Measurements from ENCODE around the gene MBD4.
A peak's percentile ranks its signal among the peaks of the same experiment; 100 is the strongest.
"Not testable (repeated sequence)": the region's sequence is repeated elsewhere in the genome, so short reads cannot be mapped to it uniquely, and the experiment has no call there.

Gene MBD4

DNA sequence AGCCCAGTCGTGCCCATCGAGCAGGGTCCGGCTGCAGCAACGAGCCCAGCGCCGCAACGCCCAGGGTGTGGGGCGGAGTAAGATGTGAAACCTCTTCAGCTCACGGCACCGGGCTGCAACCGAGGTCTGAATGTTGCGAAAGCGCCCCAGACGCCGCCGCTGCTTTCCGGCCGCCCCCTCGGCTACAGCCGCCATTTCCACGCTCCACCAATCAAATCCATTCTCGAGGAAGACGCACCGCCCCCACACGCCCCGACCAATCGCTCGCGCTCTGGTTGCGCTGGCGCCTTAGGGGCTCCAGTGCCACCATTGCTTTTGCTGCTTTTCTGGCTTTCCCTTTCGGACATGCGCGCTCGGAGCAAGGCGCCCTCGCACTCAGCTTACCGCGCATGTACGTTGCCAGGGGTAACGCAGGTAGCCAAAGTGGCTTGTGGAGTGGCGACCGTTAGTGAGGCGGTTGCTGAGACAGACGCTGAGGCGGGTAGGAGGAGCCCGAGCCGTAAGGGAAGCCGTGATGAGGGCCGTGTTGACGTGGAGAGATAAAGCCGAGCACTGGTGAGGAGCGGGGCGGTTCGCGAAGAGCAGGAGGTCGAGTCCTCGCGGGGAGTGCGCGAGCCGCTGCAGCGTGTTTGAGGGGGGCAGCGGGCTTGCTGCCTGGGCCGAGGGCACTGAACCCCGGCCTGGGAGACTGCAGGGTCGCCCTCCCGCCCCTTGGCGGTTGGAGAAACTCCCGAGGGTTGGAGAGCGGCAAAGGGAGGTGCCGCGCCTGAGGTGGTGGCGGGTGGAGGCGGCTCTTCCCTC is at the start of gene MBD4, which contains the start of gene IFT122:
Gene MBD4 (minus strand): TSS at position 132 of the 801 bp plus-strand sequence. CDS start 115 bp downstream, at position 17.
Gene IFT122 (plus strand): TSS at position 408 of the 801 bp plus-strand sequence. CDS start 107 bp downstream, at position 515.
- Mint-ChIP-seq H3K9me3 (no peaks in the 10 kb centered on the region), H3K27ac (peak within 1 kb of the TSS; percentile 98), H3K27me3 (ENCODE audit: low read depth) (no peaks in the 10 kb centered on the region), H3K4me3 (peak within 1 kb of the TSS; percentile 95), H3K36me3 (ENCODE audit: low read depth) (peaks cover 35% of the 10 kb centered on the region), H3K4me1 (ENCODE audit: low read depth) (peaks cover 60% of the 10 kb centered on the region)

GRCh38 chr3:129489258-129489657 is 49.5 kb upstream of the MBD4 start:
- not testable (repeated sequence) for H3K36me3 Mint-ChIP-seq (ENCODE audit: low read depth); H3K9me3 Mint-ChIP-seq; H3K27ac Mint-ChIP-seq; H3K4me3 Mint-ChIP-seq; H3K4me1 Mint-ChIP-seq (ENCODE audit: low read depth); H3K27me3 Mint-ChIP-seq (ENCODE audit: low read depth)

- H3K36me3 Mint-ChIP-seq (ENCODE audit: low read depth); H3K27ac Mint-ChIP-seq; H3K4me3 Mint-ChIP-seq; H3K4me1 Mint-ChIP-seq (ENCODE audit: low read depth); H3K27me3 Mint-ChIP-seq (ENCODE audit: low read depth); H3K9me3 Mint-ChIP-seq: not testable (repeated sequence)
Observed at GRCh38 chr3:129487868-129488335, 48.2 kb upstream of the MBD4 start.

DNA sequence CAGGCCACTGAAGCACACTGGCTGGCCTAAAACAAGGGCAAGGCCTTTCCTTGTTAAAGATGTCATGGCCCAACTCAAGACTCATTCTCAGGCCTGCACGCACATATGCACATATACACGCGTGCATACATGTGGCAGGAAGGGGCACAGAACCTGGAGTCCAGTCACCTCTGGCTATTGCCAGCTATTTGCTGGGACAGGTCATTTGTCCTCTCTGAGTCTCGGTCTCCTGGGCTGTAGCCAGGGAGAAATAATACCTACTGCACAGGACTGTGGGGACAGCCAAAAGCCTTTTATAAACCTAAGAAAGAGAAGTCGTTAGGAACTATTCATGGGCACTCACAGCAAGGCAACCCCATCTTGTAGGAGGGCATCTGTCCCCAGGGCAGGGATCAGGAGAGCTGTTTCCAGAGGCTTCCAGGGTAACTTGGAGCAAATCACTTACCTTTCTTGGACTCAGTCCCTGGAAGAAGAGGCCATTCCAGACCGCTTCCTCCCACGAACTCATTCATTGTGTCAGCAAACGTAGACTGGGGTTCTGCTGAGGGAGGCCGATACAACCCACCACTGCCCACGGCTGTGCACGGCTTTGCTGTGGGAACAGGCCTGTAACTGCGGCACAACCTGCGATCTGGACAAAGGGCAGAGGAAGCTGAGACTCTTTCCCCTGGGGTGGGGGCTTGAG is 47.6 kb upstream of the MBD4 start:
- H3K27ac Mint-ChIP-seq: no peak overlapping the region
- H3K9me3 Mint-ChIP-seq: no peaks in the 10 kb centered on the region
- H3K27me3 Mint-ChIP-seq (ENCODE audit: low read depth): no peaks in the 10 kb centered on the region
- H3K4me1 Mint-ChIP-seq (ENCODE audit: low read depth): peaks cover under 1% of the 10 kb centered on the region
- H3K4me3 Mint-ChIP-seq: no peak overlapping the region
- no peaks in the 10 kb centered on the region for H3K36me3 Mint-ChIP-seq (ENCODE audit: low read depth)

- Mint-ChIP-seq H3K36me3 (ENCODE audit: low read depth) (peaks cover 5% of the 10 kb centered on the region), H3K27ac (no peak overlapping the region), H3K9me3 (no peaks in the 10 kb centered on the region), H3K4me1 (ENCODE audit: low read depth) (peaks cover 6% of the 10 kb centered on the region), H3K27me3 (ENCODE audit: low read depth) (no peaks in the 10 kb centered on the region), H3K4me3 (no peak overlapping the region)
Observed at GRCh38 chr3:129486664-129487035, 46.9 kb upstream of the MBD4 start.

- Mint-ChIP-seq H3K4me3 (no peak overlapping the region), H3K27ac (no peak overlapping the region), H3K27me3 (ENCODE audit: low read depth) (no peaks in the 10 kb centered on the region), H3K36me3 (ENCODE audit: low read depth) (peaks cover 5% of the 10 kb centered on the region), H3K9me3 (no peaks in the 10 kb centered on the region), H3K4me1 (ENCODE audit: low read depth) (peaks cover 6% of the 10 kb centered on the region)
Observed at GRCh38 chr3:129485721-129486663, 46.2 kb upstream of the MBD4 start.

DNA sequence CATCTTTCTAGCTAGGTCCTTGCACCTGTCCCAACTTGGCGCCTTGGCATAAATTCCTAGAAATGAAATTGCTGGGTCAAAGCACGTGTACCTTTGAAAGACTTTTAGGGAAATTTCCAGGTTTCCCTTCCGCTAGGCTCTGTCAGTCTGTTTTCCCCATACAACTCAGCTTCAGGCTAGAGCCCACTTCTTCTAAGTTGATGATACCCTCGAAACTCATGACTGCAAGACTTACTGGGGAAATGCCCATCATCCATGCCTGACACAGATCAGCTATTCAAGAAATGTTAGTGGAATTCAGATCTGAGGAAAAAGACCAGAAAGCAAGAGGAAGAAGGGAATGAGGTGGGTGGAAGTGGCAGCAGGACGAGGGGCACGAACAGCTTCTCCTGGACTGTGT is 45.4 kb upstream of the MBD4 start:
- H3K4me3 Mint-ChIP-seq; H3K36me3 Mint-ChIP-seq (ENCODE audit: low read depth); H3K9me3 Mint-ChIP-seq; H3K27ac Mint-ChIP-seq; H3K4me1 Mint-ChIP-seq (ENCODE audit: low read depth); H3K27me3 Mint-ChIP-seq (ENCODE audit: low read depth): not testable (repeated sequence)

GRCh38 chr3:129483870-129484269 is 44.1 kb upstream of the MBD4 start:
- Mint-ChIP-seq H3K36me3 (ENCODE audit: low read depth) (peaks cover 10% of the 10 kb centered on the region), H3K4me3 (no peak overlapping the region), H3K4me1 (ENCODE audit: low read depth) (peaks cover 6% of the 10 kb centered on the region), H3K27ac (no peak overlapping the region), H3K9me3 (no peaks in the 10 kb centered on the region), H3K27me3 (ENCODE audit: low read depth) (no peaks in the 10 kb centered on the region)

DNA sequence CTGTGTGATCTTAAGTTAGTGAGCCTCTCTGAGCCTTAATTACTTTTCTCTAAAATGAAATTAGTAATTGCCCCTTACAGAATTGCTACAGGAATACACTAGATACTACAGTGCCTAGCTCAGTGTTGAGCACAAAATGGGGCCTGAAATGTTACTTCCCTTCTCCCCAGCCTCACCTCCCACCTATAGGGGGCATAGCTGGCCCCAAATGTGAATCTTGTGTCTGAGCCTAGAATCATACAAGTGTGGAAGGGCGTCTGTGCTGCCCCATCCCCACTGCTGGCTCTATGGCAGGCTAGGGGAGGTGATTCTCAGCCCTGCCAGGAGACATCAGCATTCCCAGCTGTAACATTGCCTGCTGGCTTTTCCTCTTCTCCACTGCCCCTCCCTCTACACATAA is 43.0 kb upstream of the MBD4 start:
- peak overlapping the region; percentile 64 for H3K27ac Mint-ChIP-seq
- peaks cover 10% of the 10 kb centered on the region for H3K36me3 Mint-ChIP-seq (ENCODE audit: low read depth)

DNA sequence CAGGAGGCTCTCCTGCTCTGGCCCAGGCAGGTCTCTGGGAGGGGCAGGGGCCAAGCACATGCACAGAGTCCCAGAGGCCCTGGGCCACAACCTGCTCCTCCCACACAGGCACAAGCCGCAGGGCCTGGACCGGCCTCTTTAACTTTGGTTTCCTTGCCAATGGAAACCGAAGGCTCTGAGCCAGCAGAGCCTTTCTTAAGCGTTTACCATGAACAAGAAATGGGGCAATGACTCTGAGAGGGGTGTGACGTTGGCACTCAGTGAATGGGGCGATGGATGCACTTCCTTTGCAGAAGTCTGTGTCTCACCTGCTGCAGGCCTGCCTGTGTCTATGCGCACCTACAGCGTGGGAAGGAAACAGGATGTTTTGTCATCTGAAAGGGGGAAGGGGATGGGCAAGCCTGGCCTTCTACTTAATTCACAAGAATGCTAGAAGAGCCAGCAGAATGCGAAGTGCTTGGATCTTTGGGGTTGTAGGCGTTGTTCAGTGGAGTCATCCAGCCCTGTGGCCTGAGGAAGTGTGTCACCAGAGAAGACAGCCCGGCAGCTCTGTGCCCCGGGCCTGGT is 42.1 kb upstream of the MBD4 start:
- Mint-ChIP-seq H3K27me3 (ENCODE audit: low read depth) (no peaks in the 10 kb centered on the region), H3K4me3 (no peak overlapping the region), H3K36me3 (ENCODE audit: low read depth) (peaks cover 10% of the 10 kb centered on the region), H3K27ac (peak overlapping the region; percentile 88), H3K4me1 (ENCODE audit: low read depth) (peaks cover 6% of the 10 kb centered on the region), H3K9me3 (no peaks in the 10 kb centered on the region)

More for the DNA sequence above, 43.0 kb upstream of the MBD4 start:
- peaks cover 6% of the 10 kb centered on the region for H3K4me1 Mint-ChIP-seq (ENCODE audit: low read depth)
- no peak overlapping the region for H3K4me3 Mint-ChIP-seq
- H3K9me3 Mint-ChIP-seq: no peaks in the 10 kb centered on the region
- no peaks in the 10 kb centered on the region for H3K27me3 Mint-ChIP-seq (ENCODE audit: low read depth)

GRCh38 chr3:129481225-129481765 is 41.5 kb upstream of the MBD4 start:
- not testable (repeated sequence) for H3K9me3 Mint-ChIP-seq; H3K4me3 Mint-ChIP-seq; H3K27me3 Mint-ChIP-seq (ENCODE audit: low read depth); H3K27ac Mint-ChIP-seq; H3K4me1 Mint-ChIP-seq (ENCODE audit: low read depth)
- H3K36me3 Mint-ChIP-seq (ENCODE audit: low read depth): peaks cover 10% of the 10 kb centered on the region

- Mint-ChIP-seq H3K4me1 (ENCODE audit: low read depth) (no peaks in the 10 kb centered on the region), H3K27me3 (ENCODE audit: low read depth) (no peaks in the 10 kb centered on the region), H3K27ac (no peak overlapping the region), H3K9me3 (no peaks in the 10 kb centered on the region), H3K4me3 (no peak overlapping the region), H3K36me3 (ENCODE audit: low read depth) (peaks cover 5% of the 10 kb centered on the region)
Observed at GRCh38 chr3:129476586-129476985, 36.8 kb upstream of the MBD4 start.

- Mint-ChIP-seq H3K9me3 (no peaks in the 10 kb centered on the region), H3K36me3 (ENCODE audit: low read depth) (peaks cover 5% of the 10 kb centered on the region), H3K27ac (no peak overlapping the region), H3K4me3 (no peak overlapping the region), H3K27me3 (ENCODE audit: low read depth) (no peaks in the 10 kb centered on the region), H3K4me1 (ENCODE audit: low read depth) (no peaks in the 10 kb centered on the region)
Observed at GRCh38 chr3:129475863-129476262, 36.1 kb upstream of the MBD4 start.

Data from T-helper 1 cell treated with Interleukin-12 subunit alpha and Interleukin-12 subunit beta and Interleukin-4 antibody, amounts not matched to agents 30 μg/mL and 1 μg/mL, for 36 hours (primary cell).